Measurements from ENCODE around the gene DNAJB11.
A peak's percentile ranks its signal among the peaks of the same experiment; 100 is the strongest.

DNAJB11 gene

DNA sequence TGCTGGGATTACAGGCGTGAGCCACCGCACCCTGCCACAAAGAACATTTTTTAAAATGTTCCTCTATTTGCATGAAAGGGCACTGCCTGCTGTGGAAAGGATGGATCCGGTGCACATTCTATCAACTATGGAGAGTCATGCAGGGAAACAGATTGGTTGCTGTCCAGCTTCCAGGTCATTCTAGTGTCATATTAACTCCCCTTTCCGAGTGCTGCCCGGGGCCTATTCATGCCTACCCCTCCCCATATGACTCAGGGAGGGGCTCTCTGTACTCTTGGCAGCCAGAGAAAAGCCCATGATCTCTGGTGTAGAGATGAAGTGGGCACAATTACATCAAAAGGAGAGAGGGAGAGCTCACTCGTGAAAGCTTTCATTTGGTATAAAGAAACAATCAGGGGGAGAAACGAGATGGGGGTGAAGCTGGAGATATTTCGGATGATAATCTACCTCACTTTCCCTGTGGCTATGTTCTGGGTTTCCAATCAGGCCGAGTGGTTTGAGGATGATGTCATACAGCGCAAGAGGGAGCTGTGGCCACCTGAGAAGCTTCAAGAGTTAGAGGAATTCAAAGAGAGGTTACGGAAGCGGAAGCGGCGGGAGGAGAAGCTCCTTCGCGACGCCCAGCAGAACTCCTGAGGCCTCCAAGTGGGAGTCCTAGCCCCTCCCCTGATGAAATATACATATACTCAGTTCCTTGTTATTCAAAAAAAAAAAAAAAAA is 26.2 kb downstream of the DNAJB11 start:
- DNase-seq (ENCODE audit: low read depth in 2 of 2), result no peak

DNA sequence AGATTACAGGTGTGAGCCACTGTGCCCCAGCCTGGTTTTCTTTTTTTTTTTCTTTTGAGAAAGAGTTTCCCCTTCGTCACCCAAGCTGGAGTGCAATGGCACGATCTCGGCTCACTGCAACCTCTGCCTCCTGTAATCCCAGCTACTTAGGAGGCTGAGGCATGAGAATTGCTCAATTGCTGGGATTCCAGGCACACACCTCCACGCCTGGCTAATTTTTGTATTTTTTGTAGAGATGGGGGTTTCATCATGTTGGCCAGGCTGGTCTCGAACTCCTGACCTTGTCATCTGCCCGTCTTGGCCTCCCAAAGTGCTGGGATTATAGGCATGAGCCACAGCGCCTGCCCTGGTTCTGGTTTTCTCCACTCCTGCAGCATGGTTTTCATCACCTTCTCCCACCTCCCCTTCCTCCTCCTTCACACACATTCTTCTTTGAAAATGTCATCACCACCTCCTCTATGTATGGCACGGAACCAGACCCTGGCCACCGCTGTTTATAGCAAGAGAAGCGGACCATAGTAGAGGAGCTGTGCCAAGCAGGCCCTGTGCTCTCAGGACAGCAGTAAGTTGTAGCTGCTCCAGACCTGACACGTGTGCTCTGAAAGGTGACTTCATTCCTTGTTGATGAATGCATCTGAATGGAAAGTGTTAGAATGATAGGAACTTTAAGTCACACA is 27.7 kb downstream of the DNAJB11 start:
- DNase-seq (ENCODE audit: low read depth in 2 of 2), result no peak

DNA sequence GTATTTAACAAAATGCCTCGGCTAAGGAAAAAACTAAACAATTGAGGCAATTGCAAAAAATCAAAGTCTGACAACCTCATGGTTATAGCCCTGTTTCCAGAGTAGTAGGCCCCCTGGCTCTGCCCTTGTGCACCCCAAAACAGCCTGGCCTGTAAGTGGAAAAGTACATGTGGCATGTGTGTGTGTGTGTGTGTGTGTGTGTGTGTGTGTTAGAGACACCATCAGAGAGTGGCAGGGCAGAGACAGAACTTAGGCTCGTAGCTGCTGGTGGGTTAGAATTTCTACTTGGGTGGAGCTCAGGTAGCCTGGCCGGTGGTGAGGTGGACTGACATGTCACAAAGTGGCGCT is 28.2 kb downstream of the DNAJB11 start:
- no peak for DNase-seq (ENCODE audit: low read depth in 2 of 2)

DNA sequence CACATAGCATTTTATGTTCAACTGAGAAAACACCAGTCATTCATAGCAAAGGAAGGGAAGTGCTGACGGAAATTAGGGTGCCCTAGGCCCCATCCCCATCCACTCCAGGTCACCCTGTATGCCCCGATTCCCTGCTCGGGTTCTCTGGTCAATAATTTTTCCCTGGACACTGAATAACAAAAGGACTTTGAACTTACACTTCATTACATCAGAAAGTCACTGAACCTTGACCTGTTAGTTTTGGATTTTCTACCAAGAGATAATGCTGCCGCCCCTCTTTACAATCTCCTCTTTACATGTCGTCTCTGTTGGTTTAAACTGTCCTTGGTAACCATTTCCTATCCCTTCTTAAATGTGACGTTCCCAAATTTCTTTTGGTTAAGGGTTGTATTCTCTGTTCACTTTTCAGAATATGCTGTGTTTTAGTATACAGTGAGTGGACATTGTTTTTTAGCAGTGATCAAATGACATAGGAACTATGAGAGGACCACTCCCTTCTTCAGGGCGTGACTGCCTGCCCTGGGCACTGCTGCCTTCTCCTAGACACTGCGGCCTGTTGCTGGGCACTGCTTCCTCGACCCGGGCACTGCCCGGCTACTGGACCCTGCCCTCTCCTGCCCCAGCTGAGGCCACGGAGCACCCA is 28.7 kb downstream of the DNAJB11 start:
- no peak for DNase-seq (ENCODE audit: low read depth in 2 of 2)

DNA sequence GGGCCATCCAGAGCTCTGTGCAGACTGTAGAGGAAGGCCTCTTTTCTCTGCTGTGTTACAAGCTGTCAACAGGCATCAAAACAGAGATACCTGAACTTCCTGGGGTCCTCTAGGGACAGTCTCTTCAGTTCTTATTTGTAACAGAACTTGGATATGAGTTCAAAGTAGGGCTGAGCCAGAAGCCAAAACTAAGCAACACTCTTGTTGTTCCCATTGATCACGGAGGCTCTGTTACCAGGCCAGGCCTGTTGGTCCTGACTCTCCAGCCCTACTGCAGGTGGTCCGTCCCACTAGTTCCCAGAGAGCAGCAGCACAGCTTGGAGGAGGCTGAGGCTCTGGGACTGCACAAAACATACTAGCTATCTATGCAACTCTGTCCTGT is 29.3 kb downstream of the DNAJB11 start:
- no peak for DNase-seq (ENCODE audit: low read depth in 2 of 2)

DNA sequence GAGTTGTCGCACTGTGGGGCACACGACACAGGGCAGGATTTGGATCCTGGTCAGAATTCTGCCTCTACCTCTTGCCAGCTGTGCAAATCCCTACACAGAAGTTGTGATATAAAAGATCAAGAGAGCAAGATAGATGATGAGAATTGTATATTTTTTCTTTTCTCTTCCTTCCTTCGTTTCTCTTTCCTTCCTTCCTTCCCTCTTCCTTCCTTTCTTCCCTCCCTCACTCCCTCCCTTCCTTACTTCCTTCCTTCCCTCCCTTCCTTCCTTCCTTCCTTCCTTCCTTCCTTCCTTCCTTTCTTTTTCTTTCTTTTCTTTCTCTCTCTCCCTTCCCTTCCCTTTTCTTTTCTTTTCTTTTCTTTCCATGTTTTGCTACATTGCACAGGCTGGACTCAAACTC is 30.4 kb downstream of the DNAJB11 start:
- no peak for DNase-seq (ENCODE audit: low read depth in 2 of 2)

DNA sequence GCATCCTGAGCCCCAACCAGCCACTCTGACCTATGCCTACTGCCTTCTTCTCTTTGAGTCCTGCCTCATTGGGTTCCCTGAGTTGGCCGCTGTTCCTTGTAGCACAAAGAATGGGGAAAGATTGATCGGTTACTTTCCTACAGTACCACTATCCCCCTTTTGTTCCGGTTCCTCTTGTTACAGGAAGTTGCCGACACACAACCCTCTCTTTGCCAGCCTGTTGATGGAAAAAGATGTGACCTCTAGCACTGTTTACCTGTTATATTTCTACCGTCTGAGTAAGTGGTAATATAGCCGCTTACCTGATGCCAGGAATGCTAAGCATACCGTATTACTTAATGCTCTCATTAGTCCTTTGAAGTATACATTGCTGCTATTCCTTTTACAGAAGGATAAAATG is 32.6 kb downstream of the DNAJB11 start:
- DNase-seq (ENCODE audit: low read depth in 2 of 2), result no peak

DNA sequence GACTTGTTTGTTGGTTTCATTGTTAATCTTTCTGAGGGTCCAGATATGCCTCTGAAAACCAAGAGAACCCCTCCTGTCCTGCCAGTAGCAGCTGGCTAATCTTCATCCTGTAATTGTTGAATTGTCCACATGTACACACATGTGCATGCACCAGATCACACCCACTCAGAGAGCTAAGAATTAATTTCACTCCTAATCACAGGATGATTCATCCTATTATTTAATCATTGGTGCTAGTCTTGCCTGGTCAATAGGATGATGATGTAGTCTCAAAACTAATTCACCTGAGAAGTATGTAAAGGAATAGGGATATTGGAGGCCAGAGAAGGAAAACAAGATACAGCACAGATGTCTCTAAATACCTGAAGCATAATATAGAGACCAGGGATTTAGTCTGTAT is 34.6 kb downstream of the DNAJB11 start:
- DNase-seq (ENCODE audit: low read depth in 2 of 2), result no peak

DNA sequence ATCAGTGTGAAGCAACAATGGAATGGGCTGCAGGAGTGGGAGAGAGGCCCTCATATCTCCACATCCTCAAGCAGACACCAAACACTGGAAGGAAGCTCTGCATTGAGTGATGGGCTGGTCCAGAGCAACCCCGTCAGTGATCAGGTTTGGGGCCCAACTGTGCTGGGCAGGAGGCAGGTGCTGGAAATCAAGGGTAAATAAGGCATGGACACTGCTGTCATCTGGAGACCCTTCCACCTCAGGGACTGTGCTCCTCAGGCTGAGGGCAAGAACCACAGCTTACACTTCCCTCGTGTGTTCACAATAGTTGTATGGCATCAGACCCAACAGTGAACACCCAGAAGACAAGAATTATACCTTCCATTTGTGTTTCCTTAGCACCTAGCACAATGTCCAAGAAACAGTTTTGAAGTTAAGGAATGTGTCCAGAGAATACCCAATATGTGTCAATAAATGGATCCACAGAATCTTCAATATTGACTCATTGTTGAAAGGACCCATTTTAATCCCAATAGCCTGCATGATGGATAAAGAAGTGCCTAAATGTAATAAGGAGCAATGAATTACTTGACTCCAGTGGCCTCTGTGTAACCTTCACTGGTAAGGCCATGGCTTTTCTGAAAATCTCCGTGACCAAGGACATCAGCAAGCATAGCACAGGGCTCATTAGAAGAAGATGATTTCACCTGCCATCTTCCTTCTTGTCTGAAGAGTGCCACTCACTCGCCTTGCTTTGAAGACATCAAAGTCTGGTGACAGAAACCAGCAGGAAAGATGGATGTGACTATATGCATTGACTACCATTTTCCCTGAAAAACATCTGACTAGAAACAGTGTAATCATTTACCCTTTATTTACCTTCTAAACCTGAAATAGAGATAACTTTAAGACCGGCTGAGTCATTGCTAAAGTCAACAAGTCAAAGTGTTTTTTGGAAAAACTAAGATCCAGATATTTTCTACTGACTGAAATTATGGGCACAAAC is 35.3 kb downstream of the DNAJB11 start:
- DNase-seq (ENCODE audit: low read depth in 2 of 2), result no peak

DNA sequence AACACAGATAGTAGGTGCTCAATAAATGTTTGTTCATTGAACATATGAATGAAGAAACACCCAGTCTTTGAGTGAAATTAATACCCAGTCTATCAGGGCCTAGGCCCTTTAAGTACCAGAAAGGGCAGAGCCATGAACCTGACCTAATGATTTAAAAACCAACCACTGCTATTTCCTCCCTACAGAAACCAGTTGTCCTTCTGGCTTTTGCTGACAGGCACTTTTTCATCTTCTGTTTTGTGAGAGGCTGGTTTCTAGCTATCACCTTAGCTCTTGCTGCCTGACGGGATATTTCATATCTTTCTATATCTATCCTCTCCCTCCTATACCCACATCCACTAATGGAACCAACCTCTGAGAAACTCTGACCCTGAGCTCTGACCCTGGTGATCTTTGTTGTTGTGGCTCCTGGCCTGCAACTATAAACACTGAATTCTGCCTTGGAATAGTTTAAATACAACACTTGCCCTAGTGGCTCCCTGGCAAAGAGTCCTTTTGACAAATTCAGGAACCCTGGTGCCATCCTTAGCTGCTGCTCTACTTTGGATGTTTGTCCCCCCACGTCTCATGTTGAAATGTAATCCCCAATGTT is 38.2 kb downstream of the DNAJB11 start:
- no peak for DNase-seq (ENCODE audit: low read depth in 2 of 2)

DNA sequence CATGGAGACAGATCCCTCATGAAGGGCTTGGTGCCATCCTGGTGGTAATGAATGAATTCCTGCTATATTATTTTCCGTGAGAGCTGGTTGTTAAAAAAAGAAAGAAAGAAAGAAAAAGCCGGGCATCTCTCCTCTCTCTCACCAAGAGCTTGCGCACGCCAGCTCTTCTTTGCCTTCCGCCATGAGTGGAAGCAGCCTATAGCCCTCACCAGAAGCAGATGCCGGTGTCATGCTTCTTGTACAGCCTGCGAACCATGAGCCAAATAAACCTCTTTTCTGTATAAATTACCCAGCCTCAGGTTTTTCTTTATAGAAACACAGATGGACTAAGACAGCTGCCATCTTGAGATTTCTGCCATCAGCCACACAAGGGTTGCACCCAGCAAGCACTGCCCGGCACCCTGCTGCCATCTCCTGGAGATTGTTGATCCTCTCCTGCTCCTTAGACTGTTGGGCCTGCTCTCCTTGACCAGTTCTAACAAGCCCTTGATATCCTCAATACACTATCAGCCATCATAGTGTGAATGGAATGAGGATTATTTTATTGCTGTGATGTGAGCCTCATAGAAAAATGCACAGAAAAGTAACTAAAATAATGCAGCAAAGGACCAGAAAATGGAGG is 38.8 kb downstream of the DNAJB11 start:
- no peak for DNase-seq (ENCODE audit: low read depth in 2 of 2)

DNA sequence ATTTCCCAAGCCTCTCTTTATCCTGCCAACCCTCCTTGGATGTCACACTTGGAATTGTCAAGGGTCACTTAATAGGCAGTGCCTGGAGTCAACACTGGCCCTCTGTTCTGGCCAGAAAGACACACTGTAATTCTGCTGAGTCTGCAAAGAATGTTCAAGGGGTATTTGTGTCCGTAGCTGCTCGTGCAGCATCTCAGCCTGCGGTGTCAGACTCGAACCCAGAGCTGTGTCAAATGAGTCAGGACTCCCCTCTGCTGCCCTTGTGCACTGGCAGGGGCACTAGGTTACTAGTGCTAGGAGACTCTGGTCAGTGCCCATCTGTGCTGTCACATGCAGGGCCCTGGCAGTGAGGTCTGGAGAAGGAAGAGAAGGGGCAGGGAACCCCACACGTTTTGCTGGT is 41.5 kb downstream of the DNAJB11 start:
- DNase-seq (ENCODE audit: low read depth in 2 of 2), result no peak

DNA sequence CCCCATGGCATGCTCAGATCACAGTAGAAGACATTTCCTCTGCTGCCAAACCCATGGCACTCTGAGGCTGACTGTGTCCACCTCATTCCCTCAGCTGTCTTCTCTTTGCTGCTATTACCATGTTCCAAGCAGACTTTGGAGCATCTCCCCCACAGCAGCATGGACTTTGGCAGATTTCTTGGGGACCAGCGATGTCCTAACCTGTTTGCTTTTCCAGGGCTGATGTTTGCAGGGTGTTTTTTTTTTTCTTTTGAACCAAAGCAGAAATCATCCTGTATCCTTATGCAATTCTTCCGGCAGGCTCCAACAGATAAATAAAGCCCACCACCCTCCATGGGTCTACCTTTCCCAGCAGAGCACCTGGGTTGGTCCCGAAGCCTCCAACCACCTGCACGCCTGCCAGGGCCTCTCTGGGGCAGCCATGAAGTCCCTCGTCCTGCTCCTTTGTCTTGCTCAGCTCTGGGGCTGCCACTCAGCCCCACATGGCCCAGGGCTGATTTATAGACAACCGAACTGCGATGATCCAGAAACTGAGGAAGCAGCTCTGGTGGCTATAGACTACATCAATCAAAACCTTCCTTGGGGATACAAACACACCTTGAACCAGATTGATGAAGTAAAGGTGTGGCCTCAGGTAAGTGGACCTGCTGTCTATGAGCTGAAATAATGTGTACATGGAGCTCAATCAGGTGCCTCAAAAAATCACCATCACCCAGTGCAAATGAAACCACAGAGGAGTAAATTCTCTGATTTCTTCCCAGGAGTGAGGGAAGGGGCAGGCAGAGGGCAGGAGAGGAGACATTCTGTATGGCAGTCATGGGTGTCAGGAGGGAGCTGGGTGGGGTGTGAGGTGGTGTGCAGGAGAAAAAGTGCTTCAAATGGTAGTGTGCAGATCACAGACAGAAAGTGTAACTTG is 42.5 kb downstream of the DNAJB11 start, which contains the start of gene AHSG:
TSS of gene AHSG (plus strand) at position 340 of the 916 bp plus-strand sequence. CDS start at position 422, 82 bp downstream.
- DNase-seq (ENCODE audit: low read depth in 2 of 2), result no peak

DNA sequence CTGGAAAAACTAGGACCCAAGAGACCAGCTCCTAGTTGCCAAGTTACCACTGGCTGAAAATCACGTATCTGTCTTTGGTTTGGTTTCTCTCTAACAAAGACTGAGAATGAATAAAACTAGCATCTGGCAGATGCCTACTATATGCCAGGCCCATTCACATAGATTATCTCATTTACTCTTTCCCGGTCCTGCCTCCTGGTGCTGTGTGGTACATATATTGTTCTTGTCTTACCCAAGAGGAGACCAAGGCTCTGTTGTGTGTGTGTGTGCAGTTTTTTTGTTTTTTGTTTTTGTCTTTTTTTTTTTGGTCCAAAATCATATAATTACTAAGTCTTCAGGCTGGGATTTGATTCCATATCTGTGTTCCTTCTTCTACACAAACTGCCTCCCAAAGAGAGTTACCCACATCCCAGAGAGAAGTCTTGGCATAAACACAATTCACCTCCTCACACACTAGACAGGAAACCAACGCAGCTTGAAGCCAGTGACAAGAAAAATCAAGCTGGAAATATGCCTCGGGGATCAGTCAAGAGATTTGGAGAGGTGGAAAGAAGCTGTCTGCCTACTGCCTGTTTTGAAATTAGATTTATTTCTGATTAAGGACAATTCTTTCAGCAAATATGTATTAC is 43.2 kb downstream of the DNAJB11 start:
- no peak for DNase-seq (ENCODE audit: low read depth in 2 of 2)

DNA sequence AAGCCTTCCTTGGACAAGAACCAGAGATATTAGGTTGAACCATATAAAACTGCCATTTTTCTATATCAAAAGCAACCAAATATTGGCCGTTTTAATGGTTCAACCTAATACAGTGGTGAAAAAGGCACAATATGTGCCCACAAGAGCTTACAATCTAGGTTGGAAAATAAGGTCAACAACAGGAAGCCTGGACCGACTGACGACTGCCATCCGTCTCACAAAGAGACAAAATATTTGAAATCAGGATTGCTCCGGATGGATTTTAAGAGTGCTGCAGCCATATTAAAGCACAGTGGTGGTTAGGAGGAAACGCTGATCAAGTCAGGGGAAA is 43.7 kb downstream of the DNAJB11 start:
- DNase-seq (ENCODE audit: low read depth in 2 of 2), result no peak

DNA sequence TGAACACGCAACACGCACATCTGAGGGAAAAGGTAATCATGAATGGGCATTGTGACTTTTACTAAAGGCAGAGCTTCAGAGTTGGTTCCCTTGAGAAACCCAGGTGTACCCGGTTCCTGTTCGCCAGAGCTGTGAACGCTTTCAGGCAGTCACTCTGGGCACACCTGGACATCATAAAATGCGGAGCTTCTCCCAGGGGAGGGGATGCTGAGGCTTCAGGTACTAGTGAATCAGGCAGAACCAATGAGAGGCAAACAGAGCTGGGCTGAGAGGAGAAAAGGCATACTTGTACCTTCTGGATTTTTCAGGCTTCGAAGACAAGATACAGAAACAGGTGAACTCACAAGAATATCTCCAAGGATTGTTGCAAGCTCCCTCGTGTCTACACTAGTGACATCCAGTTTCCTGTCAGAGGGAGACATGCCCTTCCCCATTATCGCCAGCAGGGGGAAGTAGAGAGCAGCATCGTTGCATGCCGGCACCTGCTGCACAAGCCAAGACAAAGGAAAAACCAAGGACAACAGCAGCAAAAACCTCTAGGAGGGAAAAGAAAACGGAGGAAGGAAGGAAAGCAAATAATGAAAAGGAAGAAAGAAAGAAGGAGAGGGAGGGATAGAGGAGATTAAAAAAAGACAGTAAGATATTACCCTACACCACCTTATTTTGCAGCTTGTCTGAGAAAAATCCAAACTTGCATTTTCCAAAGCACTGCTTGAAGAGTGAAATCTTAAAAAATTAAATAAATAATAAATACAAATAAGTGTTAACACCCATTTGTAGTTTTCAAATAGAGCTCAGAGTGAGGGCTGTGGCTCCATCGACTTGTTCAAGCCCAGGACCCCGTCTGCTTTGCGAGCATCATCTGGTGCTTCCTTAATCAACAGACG is 44.3 kb downstream of the DNAJB11 start:
- DNase-seq (ENCODE audit: low read depth in 2 of 2), result peak; percentile 42 to 66

DNA sequence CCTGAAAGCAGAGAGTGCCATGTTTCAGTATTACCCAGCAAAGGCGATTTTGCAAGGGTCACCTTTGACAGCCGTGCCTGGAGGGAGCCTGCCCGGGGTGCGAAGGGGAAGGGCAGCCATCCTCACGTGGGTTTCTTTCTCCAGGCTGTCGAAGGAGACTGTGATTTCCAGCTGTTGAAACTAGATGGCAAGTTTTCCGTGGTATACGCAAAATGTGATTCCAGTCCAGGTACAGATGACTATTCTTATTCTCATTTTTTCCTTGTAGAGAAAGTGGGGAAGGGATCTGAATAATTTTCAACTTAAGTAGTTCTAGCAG is 45.7 kb downstream of the DNAJB11 start:
- DNase-seq (ENCODE audit: low read depth in 2 of 2), result no peak

DNA sequence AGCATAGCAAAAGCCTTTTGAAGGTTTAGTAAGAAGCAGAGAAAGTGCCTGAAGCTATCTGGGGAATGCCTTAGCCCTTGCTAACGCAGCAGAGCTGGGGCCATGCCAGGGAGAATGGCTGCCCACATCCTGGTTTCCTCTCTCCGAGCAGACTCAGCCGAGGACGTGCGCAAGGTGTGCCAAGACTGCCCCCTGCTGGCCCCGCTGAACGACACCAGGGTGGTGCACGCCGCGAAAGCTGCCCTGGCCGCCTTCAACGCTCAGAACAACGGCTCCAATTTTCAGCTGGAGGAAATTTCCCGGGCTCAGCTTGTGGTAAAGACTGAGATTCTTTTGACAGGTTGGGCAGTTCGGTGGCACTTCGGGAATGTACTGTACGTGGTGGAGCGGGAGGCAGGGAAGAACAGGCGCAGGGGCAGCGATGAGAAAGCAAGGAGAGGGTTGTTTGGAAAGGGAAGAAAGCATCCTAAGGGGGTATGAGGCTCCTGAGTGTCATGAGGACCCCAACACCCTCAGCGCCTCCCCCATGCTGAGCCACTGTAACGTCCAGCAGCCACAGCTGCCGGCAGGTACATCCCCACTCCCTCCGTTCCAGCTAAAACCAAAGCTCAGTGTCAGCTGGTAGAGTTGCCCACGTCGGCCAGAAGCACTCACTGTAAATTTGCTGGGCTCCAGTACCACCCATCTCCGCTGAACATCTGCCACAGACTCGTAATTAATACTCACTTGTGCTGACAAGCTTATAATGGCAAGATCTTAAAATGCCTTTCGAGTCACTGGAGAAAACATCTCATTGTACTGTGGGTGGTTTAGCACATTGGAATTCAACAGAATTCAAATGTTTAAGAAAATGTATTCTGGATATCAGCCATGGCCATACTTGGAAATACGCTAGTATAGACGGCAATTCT is 46.8 kb downstream of the DNAJB11 start:
- peak; percentile 68 to 74 for DNase-seq (ENCODE audit: low read depth in 2 of 2)

Measured in stimulated activated CD4-positive, alpha-beta T cell treated with anti-CD3 and anti-CD28 coated beads, Interleukin-1b, Interleukin-23, amount 100 ng/mL, for 1 hour (primary cell).